HG02623 (cell line): ENCODE measurements around the gene NPS.

Source experiments
- ATAC-seq: cut with Tn5 transposase; IDR thresholded peaks from one replicate; pipeline ENCODE4 v1.9.1; 2021; ENCODE audit warnings: moderate library complexity; ENCODE audit not compliant: unreplicated experiment

The NPS gene, protein sequence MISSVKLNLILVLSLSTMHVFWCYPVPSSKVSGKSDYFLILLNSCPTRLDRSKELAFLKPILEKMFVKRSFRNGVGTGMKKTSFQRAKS

DNA sequence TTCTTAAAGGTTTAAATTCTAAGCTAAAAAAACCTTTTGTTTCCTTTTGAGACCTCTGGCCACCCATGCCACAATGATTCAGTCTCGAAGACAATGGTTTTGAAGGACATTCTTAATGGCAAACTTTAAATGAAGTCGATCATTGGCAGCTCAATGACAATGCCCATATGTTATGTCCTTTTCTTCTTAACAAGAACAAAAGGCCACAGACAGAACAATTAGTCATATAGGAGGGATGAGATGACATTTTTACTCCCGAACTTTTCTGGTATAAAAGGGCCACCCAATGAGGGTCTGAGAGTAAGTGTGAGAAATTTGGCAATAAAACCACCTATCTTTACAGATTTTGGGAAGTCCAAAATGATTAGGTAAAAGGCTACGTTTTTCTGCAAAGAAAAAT, at the start of gene NPS:
NPS (plus strand) TSS at position 301 of the 400 bp plus-strand sequence; CDS start at position 361, 60 bp downstream.
- no peak for ATAC-seq

DNA sequence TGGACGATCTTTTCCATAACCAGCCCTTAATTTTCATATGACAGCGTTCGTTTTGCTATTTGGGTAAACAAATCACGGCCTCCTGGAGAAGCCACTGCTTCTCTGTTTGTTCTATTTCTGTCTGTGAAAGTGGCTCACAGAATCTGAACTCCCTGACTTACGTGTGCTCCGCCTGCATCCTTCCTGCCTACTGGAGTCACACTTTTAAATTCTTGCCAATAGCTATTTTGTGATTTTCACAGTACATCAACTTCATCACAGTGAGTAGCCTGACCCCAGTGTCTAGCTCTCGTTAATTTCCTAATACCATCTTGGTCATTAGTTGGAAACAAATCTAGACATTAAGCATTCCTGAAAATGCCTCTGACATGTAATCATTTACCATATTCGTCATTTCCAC, 49.0 kb upstream of the NPS start:
- ATAC-seq, result no peak

DNA sequence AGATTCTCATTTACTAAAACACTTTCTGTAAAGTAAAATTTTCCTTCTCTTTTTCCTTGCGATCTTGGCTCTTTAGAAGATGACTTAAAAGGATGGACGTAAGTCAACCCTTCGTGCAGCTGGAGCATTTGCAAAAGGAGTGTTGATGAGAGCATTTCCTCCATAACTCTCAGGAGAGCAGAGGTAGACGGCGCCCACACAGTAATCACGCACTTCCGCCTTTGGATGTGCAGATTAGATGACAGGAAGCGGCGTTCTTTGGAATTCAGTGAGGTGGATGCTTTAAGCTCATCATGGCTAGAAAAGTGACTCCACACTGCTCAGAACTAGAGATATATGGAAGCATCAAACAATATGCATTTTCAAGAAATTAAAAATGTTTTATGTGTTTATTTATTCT, 43.0 kb upstream of the NPS start:
- ATAC-seq, result no peak

DNA sequence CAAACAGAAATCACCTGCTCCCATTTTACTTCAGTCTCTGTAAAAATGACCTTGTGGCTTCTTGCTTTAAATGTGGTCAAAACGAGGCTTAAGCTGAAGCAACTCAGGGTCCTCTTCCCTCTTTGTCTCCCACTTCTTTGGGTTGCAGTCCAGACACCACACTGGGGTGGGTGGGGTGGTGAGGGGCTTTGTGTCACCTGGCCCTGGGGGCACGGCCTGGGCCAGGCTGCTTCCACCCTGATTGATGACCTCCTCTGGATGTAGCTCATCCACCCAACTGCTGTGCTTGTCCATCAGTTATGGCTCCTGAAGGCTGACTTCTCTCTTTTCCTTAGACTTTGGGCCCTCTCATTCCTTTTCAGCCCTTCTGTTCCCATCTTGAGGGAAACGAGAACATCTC, 26.8 kb upstream of the NPS start:
- no peak for ATAC-seq

DNA sequence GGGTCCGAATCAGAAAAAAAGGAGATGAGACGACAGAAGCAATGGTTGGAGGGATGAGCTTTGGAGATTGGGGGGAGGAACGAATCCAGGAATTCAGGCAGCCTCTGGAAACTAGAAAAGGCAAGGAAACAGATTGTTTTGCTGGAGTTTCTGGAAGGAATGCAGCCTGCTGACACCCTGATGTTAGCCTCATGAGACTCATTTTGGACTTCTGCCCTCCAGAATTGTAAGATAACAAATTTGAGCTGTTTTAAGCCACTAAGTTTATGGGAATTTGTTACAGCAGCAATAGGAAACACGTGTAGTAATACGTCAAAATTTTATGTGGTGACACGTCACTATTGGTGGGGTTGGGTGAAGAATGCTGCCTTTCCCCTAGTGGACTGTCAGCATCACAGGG, 25.6 kb upstream of the NPS start:
- ATAC-seq, result no peak

DNA sequence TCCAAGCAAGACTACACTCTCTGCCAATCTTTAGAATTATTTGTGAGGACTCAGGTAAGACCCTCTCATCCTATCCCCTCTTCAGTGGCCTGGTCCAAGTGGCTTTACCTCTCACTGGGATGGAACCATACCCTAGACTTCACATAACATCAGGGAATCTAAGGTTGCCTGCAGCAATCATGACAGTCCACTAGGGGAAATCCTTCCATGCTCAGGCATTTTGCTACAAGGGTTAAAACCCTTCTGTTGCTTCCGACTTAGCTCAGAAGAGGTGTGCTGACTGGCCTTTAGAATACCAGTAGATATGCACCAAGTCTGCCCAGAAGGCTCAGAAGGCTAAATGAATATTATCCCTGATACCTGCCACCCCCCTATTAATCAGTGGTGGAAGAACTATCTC, 24.9 kb upstream of the NPS start:
- ATAC-seq, result no peak

DNA sequence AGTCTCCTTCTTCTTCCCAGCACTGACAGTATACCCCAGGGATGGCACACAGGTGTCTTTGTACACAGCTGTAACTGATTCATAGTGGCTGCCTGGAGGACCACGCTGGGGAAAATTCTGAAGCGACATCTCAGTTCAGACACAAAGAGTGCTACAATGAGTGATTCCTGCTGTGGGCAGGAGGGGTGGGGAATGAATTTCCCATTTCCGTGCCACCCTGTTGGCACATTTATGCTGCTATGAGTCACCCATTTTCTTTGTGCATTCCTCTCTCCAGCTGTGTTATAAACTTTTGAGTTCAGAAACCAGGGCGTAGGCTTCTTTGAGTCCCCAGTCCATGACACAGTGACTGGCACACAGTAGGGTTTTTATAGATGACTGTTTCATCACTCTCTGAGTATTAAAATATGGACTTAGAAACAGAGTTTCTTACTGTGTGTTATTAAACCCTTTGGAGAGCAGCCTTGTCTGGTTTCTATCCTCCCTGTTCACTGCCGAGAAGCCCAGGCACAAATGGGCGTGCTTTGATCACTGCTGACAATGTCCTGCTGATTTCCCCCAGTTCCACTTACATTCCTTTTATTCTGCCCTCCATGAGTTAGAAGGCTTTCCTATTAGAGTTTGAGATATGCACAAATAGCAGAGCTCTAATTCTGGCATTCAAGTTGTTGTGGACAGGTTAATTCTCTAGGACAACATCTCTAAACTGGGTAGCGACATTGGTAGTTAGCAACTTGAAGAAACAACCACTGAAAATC, 24.0 kb upstream of the NPS start:
- no peak for ATAC-seq

DNA sequence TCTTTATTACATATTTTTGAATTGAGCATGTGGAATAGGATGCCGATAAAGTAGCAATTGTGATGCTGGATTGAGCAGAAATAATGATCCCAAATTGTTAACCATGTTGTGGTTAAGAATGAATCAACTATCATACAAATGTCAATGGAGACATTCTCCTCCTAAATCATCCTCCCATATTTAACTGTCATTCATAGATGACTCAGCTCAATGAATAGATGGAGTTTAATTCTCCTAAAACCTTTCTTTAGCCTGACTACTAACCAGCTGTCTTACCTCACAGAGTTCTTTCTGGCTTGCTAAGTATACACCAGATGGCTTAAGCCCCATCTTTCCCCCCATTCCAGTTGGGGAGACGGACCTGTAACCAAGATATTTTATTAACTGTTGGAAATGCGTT, 23.4 kb upstream of the NPS start:
- no peak for ATAC-seq

DNA sequence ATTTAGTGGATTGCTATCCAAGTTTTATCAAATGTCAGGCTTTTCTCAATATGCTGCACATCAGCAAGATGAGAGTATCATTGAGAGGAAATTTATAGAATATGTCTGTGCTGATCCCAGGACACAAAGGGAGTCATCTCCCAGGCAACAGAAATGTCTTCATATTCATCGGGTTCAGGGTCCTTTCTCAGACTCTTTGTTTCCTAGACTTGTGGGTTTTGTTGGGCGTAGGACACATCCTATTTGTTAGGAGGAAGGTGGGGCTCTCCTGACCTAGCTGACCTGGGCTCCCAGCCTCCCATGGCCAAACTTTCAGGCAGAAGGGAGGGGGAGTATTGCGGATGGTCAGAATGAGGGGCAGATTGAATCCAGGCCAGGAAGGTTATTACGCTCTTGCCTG, 22.9 kb upstream of the NPS start:
- no peak for ATAC-seq

DNA sequence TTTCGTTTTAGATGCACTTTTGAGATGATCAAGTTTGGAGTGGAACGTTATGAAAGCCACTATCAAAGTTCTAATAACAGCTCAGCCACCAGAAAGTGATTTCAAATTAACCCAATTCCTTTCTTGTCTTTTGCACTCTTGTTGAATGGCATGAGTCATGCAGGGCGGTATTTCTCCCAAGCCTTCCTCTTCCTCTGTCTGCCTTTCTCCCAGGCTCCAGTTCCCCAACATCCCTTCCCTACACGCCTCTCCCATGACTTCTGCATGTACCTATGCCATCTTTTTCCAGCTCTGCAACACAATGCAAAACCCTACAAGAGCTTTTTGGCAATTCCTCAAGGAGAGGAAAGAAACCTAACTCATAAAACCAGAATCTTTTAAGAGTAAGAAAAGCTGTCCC, 21.8 kb upstream of the NPS start:
- no peak for ATAC-seq

DNA sequence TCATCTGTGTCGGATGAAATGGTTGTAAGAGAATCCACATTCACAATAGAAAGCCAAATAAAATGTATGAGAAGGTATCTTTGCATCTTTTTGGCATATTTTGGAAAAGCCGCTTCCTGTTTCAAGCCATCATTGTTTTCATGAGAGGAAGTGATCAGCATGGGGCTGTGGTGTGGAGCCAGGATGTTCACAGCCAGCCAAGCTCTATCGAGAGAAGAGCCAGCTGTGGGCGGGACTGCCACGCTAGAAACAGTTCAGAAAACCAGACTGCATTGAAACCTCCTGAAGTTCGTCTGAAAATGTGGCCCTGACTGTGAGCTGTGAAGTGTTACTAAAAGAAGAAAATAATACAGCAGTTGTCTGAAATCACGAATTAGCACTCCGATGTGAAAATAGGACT, 21.2 kb upstream of the NPS start:
- no peak for ATAC-seq

DNA sequence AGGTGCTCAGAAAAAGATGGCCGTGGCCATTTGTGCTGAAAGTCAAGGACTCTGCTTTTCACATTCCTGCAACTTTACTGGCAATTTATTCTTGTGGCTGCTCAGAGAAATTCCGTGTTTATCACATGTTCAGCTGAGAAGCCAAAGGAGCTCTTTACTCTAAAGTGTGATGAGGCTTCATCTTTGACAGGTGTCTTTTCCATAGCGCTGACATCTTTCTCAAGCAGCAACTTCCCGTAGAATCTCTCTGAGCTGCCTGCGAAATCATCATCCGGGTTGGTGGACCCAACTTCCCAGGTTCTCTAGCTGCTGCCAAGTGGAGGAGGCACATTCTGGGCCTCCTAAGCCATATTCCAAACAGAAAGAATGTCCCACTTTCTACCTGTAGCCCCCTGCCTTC, 16.9 kb upstream of the NPS start:
- ATAC-seq, result no peak

DNA sequence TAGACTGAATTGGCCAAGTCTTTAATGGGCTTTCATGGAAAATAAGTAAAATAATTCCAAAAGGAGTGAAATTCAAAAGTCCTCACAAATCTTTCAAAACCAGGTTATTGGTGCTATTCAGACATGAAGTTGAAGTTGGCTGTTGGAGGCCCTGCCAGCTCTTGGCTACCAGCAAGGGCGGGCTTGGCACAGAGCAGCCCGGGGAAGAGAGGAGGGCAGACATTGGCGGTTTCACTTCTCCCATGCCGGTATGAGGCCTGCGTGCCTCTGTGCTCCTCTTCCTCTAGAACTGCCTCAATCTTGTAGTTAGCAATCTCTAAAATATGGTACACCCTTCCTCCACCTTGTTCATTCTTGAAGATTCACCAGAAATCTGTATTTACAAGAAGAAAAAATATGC, 16.4 kb upstream of the NPS start:
- ATAC-seq, result no peak

DNA sequence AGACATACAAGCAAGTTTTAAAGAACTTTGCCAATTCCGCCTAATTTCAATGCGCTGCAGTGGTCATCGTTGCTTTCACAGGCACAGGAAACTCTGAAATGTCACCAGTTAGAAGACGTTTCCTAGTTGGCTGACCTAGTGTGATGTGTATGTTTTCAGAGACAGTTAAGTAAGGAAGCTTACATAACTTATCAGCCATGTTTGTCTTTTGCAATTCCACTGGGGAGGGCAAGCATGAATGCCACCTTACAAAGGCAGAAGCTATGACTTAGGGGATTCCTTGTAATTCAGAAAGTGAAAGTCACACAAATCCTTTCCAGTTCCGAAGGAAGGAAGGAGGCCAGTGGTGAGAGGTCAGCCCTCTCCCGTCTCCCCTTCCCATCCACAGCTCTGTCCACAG, 15.0 kb upstream of the NPS start:
- no peak for ATAC-seq

DNA sequence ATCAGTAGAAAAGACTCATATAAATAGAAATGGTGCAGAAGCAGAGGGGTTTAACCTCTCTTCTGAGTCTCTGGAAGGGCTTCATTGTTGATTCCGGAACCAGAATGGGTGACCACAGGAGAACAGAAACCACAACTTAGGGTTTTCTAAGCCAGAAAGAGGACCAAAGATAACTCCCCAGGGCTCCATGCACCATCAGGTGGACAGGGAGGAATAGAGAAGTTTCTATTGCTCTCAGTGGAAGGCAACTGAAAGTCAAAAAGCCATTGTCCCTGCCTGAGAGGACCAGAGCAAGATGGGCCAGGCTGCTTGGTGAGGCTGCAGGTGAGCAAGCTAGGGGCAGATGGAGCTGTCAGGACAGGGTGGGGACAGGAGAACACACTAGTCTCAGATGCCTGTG, 14.6 kb upstream of the NPS start:
- no peak for ATAC-seq

DNA sequence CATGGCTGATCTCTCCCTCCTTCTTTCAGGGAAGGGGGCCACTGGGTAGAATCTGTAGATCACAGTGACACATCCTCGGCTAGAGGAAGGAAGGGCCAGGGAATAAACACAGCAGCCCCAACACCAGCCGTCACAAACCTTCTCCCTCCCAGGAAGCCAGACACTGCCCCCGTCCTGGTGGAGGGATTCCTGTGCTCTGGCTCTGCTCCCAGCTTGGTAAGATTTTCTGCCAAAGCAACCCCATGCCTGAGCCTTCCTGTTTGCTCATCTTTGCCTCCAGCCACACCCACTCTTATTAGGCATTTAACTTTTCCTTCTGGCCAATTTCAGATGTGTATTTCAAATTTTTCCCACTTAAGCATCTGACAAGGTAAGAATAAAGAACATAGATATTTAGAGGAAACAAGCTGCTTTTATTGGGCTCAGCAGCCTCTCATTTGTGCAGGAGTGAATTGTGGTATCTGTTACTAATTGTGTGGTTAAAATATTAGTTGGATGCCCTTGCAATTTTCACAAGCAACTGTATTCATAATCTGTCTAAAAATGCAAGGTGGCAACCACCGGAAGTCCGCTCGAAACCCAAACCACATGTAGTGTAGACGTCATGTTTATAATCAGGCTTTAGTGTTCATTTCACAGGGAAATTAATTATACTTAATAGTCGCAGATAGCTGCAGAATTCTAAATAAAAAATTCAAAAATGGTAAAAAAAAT, 13.2 kb upstream of the NPS start:
- no peak for ATAC-seq

DNA sequence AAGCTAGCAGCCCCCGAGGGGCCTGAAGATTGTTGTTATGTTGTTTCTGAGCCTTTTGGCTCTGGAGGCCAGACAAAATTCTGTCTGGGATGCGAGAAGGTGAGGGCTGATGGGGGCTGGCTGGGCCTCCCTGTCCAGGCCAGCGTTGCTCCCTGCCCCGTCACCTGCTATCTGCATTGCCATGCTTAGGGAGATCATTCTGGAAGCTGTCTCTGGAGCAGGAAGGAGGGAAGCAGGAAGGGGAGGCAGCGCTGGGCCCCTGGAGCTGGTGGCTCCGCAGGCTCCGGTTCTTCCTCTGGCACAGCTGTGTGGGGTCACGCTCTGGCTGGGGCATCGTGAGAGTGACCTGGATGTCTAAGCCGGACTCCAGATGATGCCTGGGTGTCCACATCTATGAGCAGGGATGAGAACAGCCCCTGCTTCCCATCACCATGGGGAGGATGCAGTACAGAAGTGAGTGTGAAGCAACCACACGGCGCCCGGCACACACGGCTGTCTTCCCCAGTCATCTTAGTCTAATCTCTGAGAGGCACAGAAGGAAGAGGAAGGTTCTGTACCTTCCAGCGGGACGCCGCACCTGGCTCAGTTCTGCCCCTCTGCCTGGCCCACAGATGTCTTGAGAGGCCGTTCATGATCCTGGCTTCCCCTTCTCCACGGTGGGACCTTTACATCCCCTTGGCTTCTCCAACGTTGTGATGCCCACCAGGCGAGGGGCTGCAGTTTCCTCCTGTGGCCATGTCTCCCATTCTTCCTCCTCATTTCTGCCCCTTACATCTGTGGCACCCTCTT, 11.9 kb upstream of the NPS start:
- no peak for ATAC-seq

DNA sequence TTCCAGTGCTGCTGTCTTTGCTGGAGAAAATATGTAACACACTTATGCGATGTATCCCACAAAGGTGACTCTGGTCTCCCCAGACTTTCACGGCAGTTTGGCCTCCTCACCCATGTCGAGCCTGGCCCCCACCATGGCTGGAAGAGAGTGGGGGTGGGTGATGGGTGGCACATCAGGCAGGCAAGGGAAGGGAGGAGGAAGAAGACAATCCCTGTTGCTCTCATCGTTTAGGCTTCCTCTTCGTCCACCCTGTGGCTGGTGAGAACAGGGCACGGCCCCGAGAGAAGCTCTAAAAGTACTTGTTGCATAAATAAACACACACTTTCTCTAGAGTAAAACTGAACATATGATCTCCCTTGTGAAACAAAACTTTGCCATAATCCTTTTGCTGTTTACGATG, 11.2 kb upstream of the NPS start:
- ATAC-seq, result no peak

DNA sequence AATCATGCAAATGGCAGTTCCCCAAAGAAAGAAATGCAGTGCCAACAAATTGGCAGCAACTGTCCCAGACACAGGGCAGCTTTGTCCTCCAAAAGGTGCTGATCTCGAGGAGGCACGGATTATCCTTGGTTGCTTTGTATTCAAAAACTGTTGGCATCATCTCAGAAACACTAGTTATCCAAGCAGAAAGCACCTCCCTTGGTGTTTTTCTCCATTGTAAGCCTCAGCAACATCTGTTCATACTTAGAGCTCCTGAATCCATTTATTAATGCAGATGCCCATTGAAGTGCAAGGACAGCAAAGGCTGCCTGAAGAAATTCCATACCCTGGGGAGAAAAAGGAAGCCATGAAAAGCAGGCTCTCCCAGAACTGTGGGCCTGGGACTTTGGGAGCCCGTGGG, 1.1 kb upstream of the NPS start:
- no peak for ATAC-seq

DNA sequence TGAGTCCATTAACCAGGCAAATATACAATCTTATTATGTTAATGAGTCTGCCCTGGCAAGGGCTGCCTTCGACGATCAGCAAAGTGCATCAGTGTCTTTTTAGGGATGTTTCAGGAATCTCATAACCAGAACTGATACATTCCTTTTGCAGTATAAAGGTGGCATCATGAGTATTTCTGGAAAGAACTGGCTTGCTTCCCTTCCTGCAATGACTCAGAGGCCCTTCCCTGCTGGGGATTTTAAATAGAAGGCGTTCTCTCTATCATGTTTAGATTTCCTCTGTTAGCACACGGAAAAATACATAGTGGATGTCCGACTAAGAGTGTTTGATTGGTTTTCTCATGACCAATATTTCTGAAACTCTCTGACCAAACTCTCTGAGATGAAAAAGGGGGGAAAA, 1.8 kb downstream of the NPS start:
- ATAC-seq, result no peak

DNA sequence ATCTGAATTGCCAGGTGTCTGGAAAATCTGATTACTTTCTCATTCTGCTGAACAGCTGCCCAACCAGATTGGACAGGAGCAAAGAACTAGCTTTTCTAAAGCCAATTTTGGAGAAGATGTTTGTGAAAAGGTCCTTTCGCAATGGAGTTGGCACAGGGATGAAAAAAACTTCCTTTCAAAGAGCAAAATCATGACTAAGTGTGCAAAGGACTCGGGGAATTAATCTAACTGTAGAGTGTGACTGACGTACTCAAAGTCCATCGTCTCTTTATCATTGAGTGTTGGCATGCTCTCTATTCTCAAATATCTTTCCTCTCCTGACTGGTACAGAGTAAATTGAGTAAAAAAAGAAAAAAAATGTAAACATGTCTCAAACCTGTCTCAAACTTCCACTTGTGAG, 3.3 kb downstream of the NPS start:
- ATAC-seq, result no peak

DNA sequence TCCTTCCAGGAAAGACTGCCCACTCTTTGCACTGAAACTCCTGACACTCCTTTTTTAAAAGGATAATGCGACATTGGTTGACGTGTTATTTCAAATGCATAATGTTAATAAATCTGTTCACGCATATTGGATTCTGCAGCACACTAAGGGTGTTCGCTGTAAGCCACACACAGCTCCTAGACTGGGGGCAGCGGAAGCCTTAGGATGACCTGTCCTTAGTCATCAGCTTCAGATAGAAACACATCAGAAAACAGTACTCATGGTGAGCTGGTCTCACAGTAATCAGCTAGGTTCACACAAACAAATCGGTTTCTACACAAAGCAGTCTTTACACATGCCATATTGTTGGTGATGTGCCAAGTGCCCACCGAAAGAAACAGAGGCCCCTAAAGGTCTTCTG, 4.3 kb downstream of the NPS start:
- ATAC-seq, result no peak
